ENCODE measurements around the gene TSPO. TPM values are rescaled to one million over a fixed set of nuclear protein-coding genes. Genes with fewer than 3 reads are reported as not detected.
A peak's percentile ranks its signal among the peaks of the same experiment; 100 is the strongest.
"Not testable (repeated sequence)": the region's sequence is repeated elsewhere in the genome, so short reads cannot be mapped to it uniquely, and the experiment has no call there.

The TSPO gene
- total RNA-seq, 1 experiment from 2014 or later, result 144 TPM

GRCh38 chr22:43142880-43143562, 8.3 kb upstream of the TSPO start, which contains the start of gene MCAT:
MCAT (minus strand) TSS chr22:43143398; CDS start chr22:43143348, 50 bp downstream.
- BruUV-seq (replicated peaks), result no TSS peak
- Histone ChIP-seq H3K4me1 (ENCODE audit: control insufficient read depth, insufficient read depth, low read length) (peaks cover 3% of the 10 kb centered on the region; the same call in 1 of the 2 replicates), H3K9me3 (ENCODE audit: control insufficient read depth, insufficient read depth, low read depth, low read length) (no peaks in the 10 kb centered on the region), H3K27me3 (ENCODE audit: control insufficient read depth, insufficient read depth, low read length) (no peaks in the 10 kb centered on the region), H3K4me3 (ENCODE audit: low read depth in 2 of 2, low read length in 2 of 2) (peak within 1 kb of the TSS; percentile 64 to 75), H3K27ac (ENCODE audit: low read length) (peak within 1 kb of the TSS; percentile 77), H3K36me3 (ENCODE audit: control insufficient read depth, insufficient read depth, low read length) (no peaks in the 10 kb centered on the region; the same call in 1 of the 2 replicates)
- ChIA-PET POLR2A (interaction anchor here (0.6 kb wide), 1 partner anchor 1187 kb away, joined by 7 read pairs; no protein-coding TSS in a partner anchor), CTCF (interaction anchor here (0.7 kb wide), 1 partner anchor 153 kb away, joined by 3 read pairs; no protein-coding TSS in a partner anchor)
- TF ChIP-seq CTCF (IDR thresholded peaks at IDR 0.05), result no peak
- peak; percentile 91; the same call in 1 of the 2 replicates for TF ChIP-seq SIN3A (IDR thresholded peaks at IDR 0.05; ENCODE audit: borderline replicate concordance, insufficient read depth, low read depth, low read length)
- in situ Hi-C loops (cut with HindIII; ENCODE audit: low pct_unique_long_range_greater_than_20kb, low sequenced_read_pairs), result no loop called here
- intact Hi-C loops (cut with micrococcal nuclease; ENCODE audit: unreplicated experiment), result no loop called here
- ATAC-seq (peak; percentile 97), DNase-seq (ENCODE audit: low read depth, low spot score) (no peak)

- BruUV-seq (replicated peaks), result no TSS peak
Observed at GRCh38 chr22:43144949-43145348, 6.4 kb upstream of the TSPO start.

GRCh38 chr22:43145371-43145770, 6.0 kb upstream of the TSPO start:
- H3K36me3 ChIP-seq (ENCODE audit: control insufficient read depth, insufficient read depth, low read length); H3K27ac ChIP-seq (ENCODE audit: low read length); intact Hi-C loops (cut with micrococcal nuclease; ENCODE audit: unreplicated experiment); H3K4me3 ChIP-seq (ENCODE audit: low read depth in 2 of 2, low read length in 2 of 2); DNase-seq (ENCODE audit: low read depth, low spot score); BruUV-seq (replicated peaks); in situ Hi-C loops (cut with HindIII; ENCODE audit: low pct_unique_long_range_greater_than_20kb, low sequenced_read_pairs); H3K9me3 ChIP-seq (ENCODE audit: control insufficient read depth, insufficient read depth, low read depth, low read length); H3K27me3 ChIP-seq (ENCODE audit: control insufficient read depth, insufficient read depth, low read length); H3K4me1 ChIP-seq (ENCODE audit: control insufficient read depth, insufficient read depth, low read length); ATAC-seq: not testable (repeated sequence)
- ChIA-PET CTCF (interaction anchor here (0.7 kb wide), 1 partner anchor 801 kb away, joined by 3 read pairs; no protein-coding TSS in a partner anchor), POLR2A (interaction anchor here (0.6 kb wide), 1 partner anchor 34 kb away, joined by 4 read pairs; no protein-coding TSS in a partner anchor)

More at GRCh38 chr22:43144949-43145348, 6.4 kb upstream of the TSPO start:
- H3K36me3 ChIP-seq (ENCODE audit: control insufficient read depth, insufficient read depth, low read length), result no peaks in the 10 kb centered on the region; the same call in 1 of the 2 replicates
- in situ Hi-C loops (cut with HindIII; ENCODE audit: low pct_unique_long_range_greater_than_20kb, low sequenced_read_pairs), result no loop called here
- no peak for TF ChIP-seq POLR2AphosphoS5 (IDR thresholded peaks at IDR 0.05; ENCODE audit: low read depth, low read length)
- TF ChIP-seq SIN3A (IDR thresholded peaks at IDR 0.05; ENCODE audit: borderline replicate concordance, insufficient read depth, low read depth, low read length), result no peak
- no peak for TF ChIP-seq REST (IDR thresholded peaks at IDR 0.05; ENCODE audit: insufficient read depth in 1 of 2, low read depth in 2 of 2, low read length in 1 of 2)
- no peak for TF ChIP-seq CTCF (IDR thresholded peaks at IDR 0.05)
- no peak for TF ChIP-seq TCF7L2 (IDR thresholded peaks at IDR 0.05; ENCODE audit: low read depth, low read length)
- peaks cover 3% of the 10 kb centered on the region; the same call in 1 of the 2 replicates for H3K4me1 ChIP-seq (ENCODE audit: control insufficient read depth, insufficient read depth, low read length)
- no peak for DNase-seq (ENCODE audit: low read depth, low spot score)
- H3K4me3 ChIP-seq (ENCODE audit: low read depth in 2 of 2, low read length in 2 of 2), result no peak overlapping the region
- POLR2A ChIA-PET, result interaction anchor here (0.6 kb wide), 1 partner anchor 129 kb away, joined by 3 read pairs; no protein-coding TSS in a partner anchor
- H3K9me3 ChIP-seq (ENCODE audit: control insufficient read depth, insufficient read depth, low read depth, low read length), result no peaks in the 10 kb centered on the region
- no peak for ATAC-seq
- intact Hi-C loops (cut with micrococcal nuclease; ENCODE audit: unreplicated experiment), result no loop called here
- H3K27me3 ChIP-seq (ENCODE audit: control insufficient read depth, insufficient read depth, low read length), result no peaks in the 10 kb centered on the region
- no peak overlapping the region for H3K27ac ChIP-seq (ENCODE audit: low read length)
- CTCF ChIA-PET, result interaction anchor here (0.7 kb wide), 2 partner anchors 132 to 801 kb away, joined by 3 read pairs; no protein-coding TSS in a partner anchor

GRCh38 chr22:43146332-43146731, 5.0 kb upstream of the TSPO start:
- BruUV-seq (replicated peaks); DNase-seq (ENCODE audit: low read depth, low spot score); H3K27me3 ChIP-seq (ENCODE audit: control insufficient read depth, insufficient read depth, low read length); H3K36me3 ChIP-seq (ENCODE audit: control insufficient read depth, insufficient read depth, low read length); H3K4me3 ChIP-seq (ENCODE audit: low read depth in 2 of 2, low read length in 2 of 2); H3K27ac ChIP-seq (ENCODE audit: low read length); intact Hi-C loops (cut with micrococcal nuclease; ENCODE audit: unreplicated experiment); POLR2A ChIA-PET; H3K4me1 ChIP-seq (ENCODE audit: control insufficient read depth, insufficient read depth, low read length); in situ Hi-C loops (cut with HindIII; ENCODE audit: low pct_unique_long_range_greater_than_20kb, low sequenced_read_pairs); ATAC-seq; H3K9me3 ChIP-seq (ENCODE audit: control insufficient read depth, insufficient read depth, low read depth, low read length); CTCF ChIA-PET: not testable (repeated sequence)

All from Panc1 (cell line).